T-helper 2 cell treated with Interferon-gamma antibody and Interleukin-4, amounts not matched to agents 100 ng/mL and 5 ng/mL, for 36 hours (primary cell): Measurements from ENCODE around the gene LANCL2. TPM values are rescaled to one million over a fixed set of nuclear protein-coding genes. Genes with fewer than 3 reads are reported as not detected.
"Not testable (repeated sequence)": the region's sequence is repeated elsewhere in the genome, so short reads cannot be mapped to it uniquely, and the experiment has no call there.

Experiments
- intact Hi-C: fragments of 100-400 bp; cut with micrococcal nuclease; formaldehyde crosslinking; loops from one replicate; pipeline ENCODE4 v1.15.1; 2023
- total RNA-seq: library from RNA; stranded (reverse); gene quantifications from 2 replicates; pipeline ENCODE4 v1.2.3, GENCODE V29; 2022

The LANCL2 gene
- total RNA-seq, 1 donor from 2014 or later, result 10.6 TPM

- intact Hi-C loops, result no loop called here
Observed at GRCh38 chr7:55400191-55400590, 35.1 kb downstream of the LANCL2 start.

DNA sequence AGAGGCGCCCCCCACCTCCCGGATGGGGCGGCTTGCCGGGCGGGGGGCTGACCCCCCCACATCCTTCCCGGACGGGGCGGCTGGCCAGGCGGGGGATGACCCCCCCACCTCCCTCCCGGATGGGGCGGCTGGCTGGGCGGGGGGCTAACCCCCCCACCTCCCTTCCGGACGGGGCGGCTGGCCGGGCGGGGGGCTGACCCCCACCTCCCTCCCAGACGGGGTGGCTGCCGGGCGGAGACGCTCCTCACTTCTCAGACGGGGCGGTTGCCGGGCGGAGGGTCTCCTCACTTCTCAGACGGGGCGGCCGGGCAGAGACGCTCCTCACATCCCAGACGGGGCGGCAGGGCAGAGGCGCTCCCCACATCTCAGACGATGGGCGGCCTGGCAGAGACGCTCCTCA is 37.4 kb downstream of the LANCL2 start:
- intact Hi-C loops, result not testable (repeated sequence)

DNA sequence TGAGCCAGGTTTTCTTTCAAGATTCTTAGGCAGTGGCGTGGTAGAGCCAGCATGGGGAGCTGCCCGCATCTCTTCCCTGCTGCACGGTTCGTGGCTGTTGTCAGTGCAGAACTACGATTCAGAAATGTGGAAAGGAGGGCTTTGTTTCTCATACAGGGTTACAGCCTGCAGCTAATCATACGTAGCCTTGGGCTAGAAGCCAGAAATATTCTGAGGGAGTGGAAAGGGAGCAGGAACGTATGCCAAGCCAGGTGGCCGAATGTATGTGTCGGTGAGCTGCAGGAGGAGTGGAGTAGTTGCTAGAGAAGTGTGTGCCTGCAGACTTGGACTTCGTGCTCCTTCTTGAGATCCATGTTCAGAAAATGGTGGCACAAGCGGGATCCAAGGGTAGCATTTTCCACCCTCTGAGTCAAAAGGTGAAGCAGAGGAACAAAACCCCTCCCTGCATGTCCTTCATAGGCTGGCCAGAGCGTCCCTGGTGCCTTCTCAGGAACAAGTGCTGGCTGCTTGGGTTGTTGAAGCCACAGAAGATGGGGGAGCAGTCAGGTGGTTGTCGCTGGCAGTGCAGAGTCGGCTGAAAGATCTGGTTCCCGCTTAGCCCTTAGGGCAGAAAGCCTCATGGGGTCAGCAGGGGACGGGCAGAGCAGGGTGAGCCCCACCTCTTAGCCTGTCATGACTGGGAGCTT is 40.9 kb downstream of the LANCL2 start:
- intact Hi-C loops, result no loop called here

DNA sequence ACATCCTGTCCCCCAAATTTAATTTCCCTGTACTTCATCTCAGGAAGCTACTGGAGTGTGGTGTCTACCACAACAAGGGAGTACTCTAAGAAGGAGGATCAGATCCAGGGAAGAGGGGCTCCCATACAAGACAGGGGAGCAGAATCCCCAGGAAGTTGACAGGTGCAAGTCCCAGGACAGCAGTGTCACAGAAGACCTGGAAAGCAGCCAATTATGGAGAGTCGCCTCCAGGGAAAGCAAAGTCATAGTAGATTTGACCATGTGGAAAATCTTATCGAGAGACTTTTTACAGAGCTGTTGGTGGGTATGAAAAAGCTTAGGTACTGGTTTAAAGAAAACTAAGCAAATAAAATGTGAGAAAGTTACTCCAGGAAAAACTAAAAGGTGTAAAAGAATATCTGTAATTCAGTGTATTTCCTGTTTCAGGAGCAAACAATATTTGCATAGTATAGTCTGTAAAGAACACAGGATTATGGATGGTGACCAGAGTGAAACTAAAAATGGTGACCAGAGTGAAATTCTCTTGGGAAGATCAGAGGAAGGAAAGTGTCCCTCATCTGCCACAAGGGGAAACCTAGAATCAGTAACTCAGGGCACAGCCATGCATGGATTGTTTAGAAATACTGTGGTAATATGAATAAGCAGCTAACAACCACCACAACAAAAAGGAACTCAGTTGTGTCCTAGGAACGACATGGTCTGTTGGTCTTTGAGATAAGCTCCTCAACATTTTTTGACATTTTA is 44.5 kb downstream of the LANCL2 start:
- intact Hi-C loops, result no loop called here

DNA sequence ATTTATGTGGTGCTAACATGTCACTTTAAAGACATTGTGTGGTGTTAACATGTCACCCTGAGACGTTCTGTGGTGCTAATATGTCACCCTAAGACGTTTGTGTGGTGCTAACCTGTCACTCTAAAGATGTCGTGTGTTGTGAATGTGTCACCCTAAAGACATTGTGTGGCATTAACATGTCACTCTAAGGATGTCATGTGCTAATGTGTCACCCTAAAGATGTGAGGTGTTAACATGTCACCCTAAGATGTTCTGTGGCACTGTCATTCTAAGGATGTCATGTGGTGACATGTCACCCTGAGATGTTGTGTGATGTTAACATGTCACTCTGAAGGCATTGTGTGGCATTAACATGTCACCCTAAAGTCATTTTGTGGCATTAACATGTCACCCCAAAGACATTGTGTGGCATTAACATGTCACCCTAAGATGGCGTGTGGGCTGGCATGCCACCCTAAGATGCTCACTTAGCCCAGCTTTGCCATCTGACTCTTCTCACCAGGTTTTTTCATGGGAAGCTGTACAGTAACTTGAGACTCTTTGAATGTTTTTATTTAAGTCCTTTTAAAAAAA is 45.6 kb downstream of the LANCL2 start:
- intact Hi-C loops, result no loop called here

- intact Hi-C loops, result no loop called here
Observed at GRCh38 chr7:55411844-55412243, 46.7 kb downstream of the LANCL2 start.

- intact Hi-C loops, result no loop called here
Observed at GRCh38 chr7:55413442-55413841, 48.3 kb downstream of the LANCL2 start.

DNA sequence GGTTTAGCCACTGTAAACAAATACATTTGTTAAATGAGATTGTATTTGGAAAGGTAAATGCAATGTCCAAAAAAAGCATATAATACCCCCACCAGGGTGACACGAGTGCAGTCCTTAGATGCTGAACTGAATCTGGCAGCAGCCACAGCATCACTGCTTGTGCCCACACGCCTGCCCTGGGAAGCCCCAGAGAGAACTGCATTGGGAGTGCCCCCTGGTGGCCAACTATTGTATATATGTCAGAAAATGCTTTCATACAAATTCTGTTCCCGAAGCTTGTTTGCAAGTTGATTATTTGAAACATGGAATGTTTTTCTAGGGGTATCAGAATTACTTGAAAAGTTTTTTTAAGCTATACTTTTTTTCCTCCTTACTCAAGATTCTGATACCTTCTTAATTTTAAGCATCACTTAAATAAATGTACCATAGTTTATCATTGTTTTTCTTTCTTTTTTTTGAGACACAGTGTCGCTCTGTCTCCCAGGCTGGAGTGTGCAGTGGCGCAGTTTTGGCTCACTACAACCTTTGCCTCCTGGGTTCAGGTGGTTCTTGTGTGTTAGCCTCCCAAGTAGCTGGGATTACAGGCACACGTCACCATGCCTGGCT is 50.1 kb downstream of the LANCL2 start:
- intact Hi-C loops, result loop anchor here (1.0 to 5.0 kb wide), 3 partner anchors 49 to 643 kb away; no protein-coding TSS in a partner anchor

- intact Hi-C loops, result loop anchor here (5.0 kb wide), 1 partner anchor 645 kb away; no protein-coding TSS in a partner anchor
Observed at GRCh38 chr7:55417456-55417855, 52.3 kb downstream of the LANCL2 start.

DNA sequence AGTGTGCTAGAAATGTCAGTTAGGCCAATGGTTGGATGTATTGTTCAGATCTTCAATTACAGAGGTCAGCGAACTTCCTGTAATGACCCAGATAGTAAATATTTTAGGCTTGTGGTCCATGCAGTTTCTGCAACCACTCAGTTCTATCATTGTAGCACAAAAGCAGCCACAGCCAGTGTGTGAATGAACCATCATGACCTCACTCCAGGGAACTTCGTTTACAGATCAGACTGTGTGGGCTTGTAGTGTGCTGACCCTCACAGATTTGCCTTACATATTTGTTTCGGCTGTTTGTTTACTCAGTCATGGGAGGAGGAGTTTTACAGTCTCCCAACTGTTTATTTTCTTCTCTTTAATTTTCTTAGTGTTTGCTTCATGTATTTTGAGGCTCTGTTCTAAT is 55.4 kb downstream of the LANCL2 start:
- intact Hi-C loops, result no loop called here

DNA sequence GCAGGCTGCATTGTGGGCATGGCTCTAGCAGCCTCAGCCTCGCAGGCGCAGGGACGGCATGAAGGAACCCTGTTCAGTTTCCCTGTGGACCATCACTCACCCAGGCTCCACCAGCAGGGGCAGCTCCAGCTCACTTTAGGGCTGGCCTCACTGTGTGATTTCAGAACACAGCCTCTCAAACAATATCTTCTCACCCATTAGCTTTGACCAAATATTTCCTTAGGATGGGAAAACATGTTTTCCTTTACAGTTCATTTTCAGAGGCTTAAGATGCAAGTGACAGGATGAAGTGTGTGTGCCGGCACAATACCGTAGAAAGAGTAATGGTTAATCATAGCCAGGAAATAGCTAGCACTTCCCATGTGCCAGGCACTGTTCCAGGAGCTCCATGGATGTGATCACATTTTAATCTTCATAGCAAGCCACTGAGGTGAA is 58.2 kb downstream of the LANCL2 start:
- intact Hi-C loops, result no loop called here

DNA sequence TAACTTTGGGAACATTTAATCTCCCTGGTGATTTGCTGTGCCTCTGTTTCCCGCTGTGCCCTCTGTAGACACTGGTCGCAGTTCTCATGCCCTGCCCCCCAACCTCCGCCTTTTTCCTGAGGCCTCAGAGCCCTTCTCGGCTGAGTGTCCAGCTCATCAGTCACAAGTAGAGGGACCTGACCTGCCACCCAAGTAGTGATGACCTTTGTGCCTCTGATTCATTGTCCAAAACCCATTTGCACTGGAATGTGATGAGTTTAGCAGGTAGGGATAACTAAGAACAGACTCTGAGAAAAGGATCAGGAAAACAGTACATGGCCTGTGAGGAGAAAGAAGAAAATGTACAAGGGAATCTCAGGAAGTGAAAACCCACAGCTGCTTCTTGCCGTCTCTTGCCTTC is 58.8 kb downstream of the LANCL2 start:
- intact Hi-C loops, result no loop called here

- intact Hi-C loops, result no loop called here
Observed at GRCh38 chr7:55425141-55425752, 60.1 kb downstream of the LANCL2 start.

GRCh38 chr7:55426676-55427075 is 61.5 kb downstream of the LANCL2 start:
- intact Hi-C loops, result no loop called here

GRCh38 chr7:55427342-55427741 is 62.2 kb downstream of the LANCL2 start:
- intact Hi-C loops, result no loop called here

DNA sequence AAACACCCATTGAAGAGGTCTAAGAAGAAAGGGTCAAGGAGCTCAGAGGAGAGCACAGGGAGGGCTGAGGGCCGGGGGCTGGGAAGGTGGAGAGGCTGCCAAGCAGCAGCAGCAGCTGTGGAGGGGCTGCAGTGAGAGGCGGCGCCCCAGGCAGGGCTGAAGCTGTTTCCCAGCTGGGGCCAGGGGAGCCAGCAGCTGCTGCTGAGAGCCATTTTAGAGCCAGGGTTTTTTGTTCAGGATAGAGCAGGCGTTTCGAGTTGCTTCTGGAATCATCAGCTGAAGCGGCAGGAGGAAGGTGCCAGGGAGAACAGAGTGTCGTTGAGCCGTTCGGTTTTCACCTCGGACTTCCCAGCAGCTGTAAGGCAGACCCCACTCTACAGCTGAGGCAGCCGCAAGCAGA is 62.7 kb downstream of the LANCL2 start:
- intact Hi-C loops, result no loop called here

DNA sequence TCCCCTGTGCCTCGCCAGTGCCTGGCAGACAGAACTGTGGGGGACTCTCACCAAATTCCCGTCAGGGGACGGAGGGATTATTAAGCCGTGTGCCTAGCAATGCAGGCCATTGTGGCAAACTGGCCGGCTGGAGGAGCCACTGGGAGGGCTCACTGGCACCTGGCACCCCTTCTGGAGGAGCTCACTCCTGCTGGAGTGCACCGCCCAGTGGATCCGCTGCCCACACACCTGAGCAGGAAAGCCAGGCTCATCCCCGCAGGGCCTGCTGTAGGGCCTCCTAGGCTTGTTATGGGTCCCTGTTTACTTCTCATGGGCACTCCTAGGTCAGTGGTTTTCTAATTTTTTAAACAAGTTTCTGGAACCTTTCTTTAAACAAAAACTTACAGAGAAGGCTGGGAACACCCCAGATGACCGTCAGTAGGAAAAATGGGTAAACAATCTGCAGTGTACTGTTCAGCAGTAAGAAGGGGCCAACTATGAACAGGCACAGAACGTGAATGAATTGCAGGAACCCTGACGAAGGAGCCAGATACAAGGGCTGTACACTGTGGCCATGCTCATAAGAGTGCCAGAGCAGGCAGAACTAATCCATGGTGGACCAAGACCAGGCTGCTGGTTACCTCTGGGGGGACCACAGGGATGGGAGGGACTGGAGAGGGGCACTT is 64.8 kb downstream of the LANCL2 start:
- intact Hi-C loops, result loop anchor here (5.0 kb wide), 1 partner anchor 212 kb away; no protein-coding TSS in a partner anchor

DNA sequence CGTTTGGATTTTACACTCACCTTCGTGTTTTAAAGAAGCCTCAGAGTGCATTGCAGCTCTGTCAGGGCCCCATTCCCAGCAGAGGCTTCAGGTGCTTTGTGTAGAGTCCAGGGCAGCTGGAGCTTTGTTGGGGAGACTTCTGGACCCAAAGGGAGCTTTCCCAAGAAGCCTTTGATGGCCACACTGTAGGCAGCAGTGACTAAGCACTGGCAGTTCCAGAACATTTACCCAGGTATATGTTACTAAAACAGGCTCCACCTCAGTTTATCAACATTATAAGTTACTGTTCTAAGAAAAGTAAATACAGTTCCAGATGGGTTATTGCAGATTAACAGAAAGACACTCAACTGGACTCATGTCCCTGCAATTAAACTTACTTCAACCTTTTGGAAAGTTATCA is 66.8 kb downstream of the LANCL2 start:
- intact Hi-C loops, result loop anchor here (5.0 kb wide), 1 partner anchor 210 kb away; no protein-coding TSS in a partner anchor

DNA sequence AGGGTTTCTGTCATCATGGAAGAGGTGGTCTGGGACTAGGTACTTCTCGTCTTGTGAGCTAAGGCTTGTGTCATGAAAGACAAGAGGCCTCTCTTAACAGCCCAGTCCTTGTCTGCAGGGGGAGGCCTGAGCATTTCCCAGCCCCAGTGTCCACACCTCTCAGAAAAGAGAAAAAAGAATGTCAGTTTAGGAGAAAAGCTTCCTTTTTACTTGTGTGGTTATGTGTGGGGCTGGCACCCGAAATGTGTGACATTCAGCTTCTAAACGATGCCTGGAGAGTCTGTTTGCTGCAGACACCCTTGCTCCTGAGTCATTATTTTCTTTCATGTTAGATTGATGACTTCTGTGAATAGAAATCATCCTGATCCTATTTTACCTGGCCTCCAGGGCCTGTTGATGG is 67.4 kb downstream of the LANCL2 start:
- intact Hi-C loops, result loop anchor here (5.0 kb wide), 1 partner anchor 210 kb away; no protein-coding TSS in a partner anchor

GRCh38 chr7:55432939-55433784 is 68.0 kb downstream of the LANCL2 start:
- intact Hi-C loops, result loop anchor here (1.0 to 5.0 kb wide), 2 partner anchors 165 to 209 kb away; no protein-coding TSS in a partner anchor
